Kidney epithelial cell (primary cell): ENCODE measurements around the gene UIMC1. TPM values are rescaled to one million over a fixed set of nuclear protein-coding genes. Genes with fewer than 3 reads are reported as not detected.

ENCODE experiments used
- DNase-seq: peaks from one replicate; pipeline ENCODE4 v3.0.0-alpha.2; 2010; ENCODE audit warnings: low read depth
- H3K27me3 ChIP-seq: 2 replicates; pipeline ENCODE4 v1.6.0; 2011; ENCODE audit warnings: low read length; ENCODE audit not compliant: control insufficient read depth, insufficient read depth
- H3K36me3 ChIP-seq: 2 replicates; pipeline ENCODE4 v1.5.1; 2011; ENCODE audit warnings: low read length; ENCODE audit not compliant: control insufficient read depth, insufficient read depth
- H3K4me3 ChIP-seq: 2 replicates; pipeline ENCODE4 v1.5.1; 2011; ENCODE audit warnings: low read depth, mild to moderate bottlenecking, control low read depth, low read length
- total RNA-seq: library from RNA; depleted of rRNA; stranded (reverse); fragments of >200 nt; gene quantifications from 2 replicates; pipeline ENCODE4 v1.2.3, GENCODE V29; 2015
- TF ChIP-seq, protein P1 (sequence below): IDR thresholded peaks from 2 replicates; pipeline ENCODE4 v1.5.1; 2011; ENCODE audit warnings: mild to moderate bottlenecking, moderate library complexity, low read length, control low read depth, inconsistent platforms; ENCODE audit not compliant: insufficient read depth, poor library complexity, severe bottlenecking

Gene UIMC1
- total RNA-seq, 1 donor from 2014 or later: 24.5 TPM

GRCh38 chr5:176859916-176860315 lies 146.7 kb downstream of the UIMC1 start:
- Histone ChIP-seq H3K4me3 (no peak overlapping the region), H3K36me3 (no peaks in the 10 kb centered on the region), H3K27me3 (peaks cover 58% of the 10 kb centered on the region)
- TF ChIP-seq, protein P1, sequence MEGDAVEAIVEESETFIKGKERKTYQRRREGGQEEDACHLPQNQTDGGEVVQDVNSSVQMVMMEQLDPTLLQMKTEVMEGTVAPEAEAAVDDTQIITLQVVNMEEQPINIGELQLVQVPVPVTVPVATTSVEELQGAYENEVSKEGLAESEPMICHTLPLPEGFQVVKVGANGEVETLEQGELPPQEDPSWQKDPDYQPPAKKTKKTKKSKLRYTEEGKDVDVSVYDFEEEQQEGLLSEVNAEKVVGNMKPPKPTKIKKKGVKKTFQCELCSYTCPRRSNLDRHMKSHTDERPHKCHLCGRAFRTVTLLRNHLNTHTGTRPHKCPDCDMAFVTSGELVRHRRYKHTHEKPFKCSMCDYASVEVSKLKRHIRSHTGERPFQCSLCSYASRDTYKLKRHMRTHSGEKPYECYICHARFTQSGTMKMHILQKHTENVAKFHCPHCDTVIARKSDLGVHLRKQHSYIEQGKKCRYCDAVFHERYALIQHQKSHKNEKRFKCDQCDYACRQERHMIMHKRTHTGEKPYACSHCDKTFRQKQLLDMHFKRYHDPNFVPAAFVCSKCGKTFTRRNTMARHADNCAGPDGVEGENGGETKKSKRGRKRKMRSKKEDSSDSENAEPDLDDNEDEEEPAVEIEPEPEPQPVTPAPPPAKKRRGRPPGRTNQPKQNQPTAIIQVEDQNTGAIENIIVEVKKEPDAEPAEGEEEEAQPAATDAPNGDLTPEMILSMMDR: no peak
- DNase-seq: no peak

- Histone ChIP-seq H3K27me3 (peaks cover 47% of the 10 kb centered on the region), H3K4me3 (no peak overlapping the region), H3K36me3 (no peaks in the 10 kb centered on the region)
- DNase-seq: no peak
- TF ChIP-seq, protein P1: no peak
Observed at GRCh38 chr5:176857894-176858273, 148.7 kb downstream of the UIMC1 start.

- TF ChIP-seq, protein P1: no peak
- no peak for DNase-seq
- peaks cover 43% of the 10 kb centered on the region for H3K27me3 ChIP-seq
Observed at GRCh38 chr5:176857216-176857893, 149.2 kb downstream of the UIMC1 start.

GRCh38 chr5:176856746-176857145 lies 149.8 kb downstream of the UIMC1 start:
- Histone ChIP-seq H3K36me3 (no peaks in the 10 kb centered on the region), H3K4me3 (no peak overlapping the region), H3K27me3 (peaks cover 37% of the 10 kb centered on the region)
- TF ChIP-seq, protein P1: no peak
- no peak for DNase-seq

More at GRCh38 chr5:176857216-176857893, 149.2 kb downstream of the UIMC1 start:
- Histone ChIP-seq H3K36me3 (no peaks in the 10 kb centered on the region), H3K4me3 (no peak overlapping the region)

- H3K4me3 ChIP-seq: no peak overlapping the region
- H3K36me3 ChIP-seq: no peaks in the 10 kb centered on the region
- H3K27me3 ChIP-seq: peaks cover 31% of the 10 kb centered on the region
- TF ChIP-seq, protein P1: no peak
- no peak for DNase-seq
Observed at GRCh38 chr5:176855598-176855997, 151.0 kb downstream of the UIMC1 start.

Other genes starting within 250 kb of the UIMC1 start
- gene UNC5A, start 196.2 kb downstream of the UIMC1 start, total RNA-seq: 1.1 and 2.3 TPM in 2 replicates
- 0.04 TPM in 1 of 2 replicates, not detected in the other for gene HK3, start 107.4 kb downstream of the UIMC1 start, total RNA-seq
- 13.1 and 15.5 TPM in 2 replicates for gene ZNF346, start 15.9 kb upstream of the UIMC1 start, total RNA-seq
- 16.4 and 34.5 TPM in 2 replicates for gene FGFR4, start 80.1 kb upstream of the UIMC1 start, total RNA-seq
- 33.8 and 37.5 TPM in 2 replicates for gene NSD1, start 127.0 kb upstream of the UIMC1 start, total RNA-seq